Fibroblast of peridontal ligament (primary cell): ENCODE measurements around the gene AUTS2.
A peak's percentile ranks its signal among the peaks of the same experiment; 100 is the strongest.

Source experiments
- DNase-seq: peaks from one replicate; pipeline ENCODE4 v3.0.0-alpha.2; 2010; ENCODE audit errors: extremely low read depth

The AUTS2 gene

GRCh38 chr7:70060298-70061068 is 462.2 kb downstream of the AUTS2 start:
- DNase-seq: no peak

DNA sequence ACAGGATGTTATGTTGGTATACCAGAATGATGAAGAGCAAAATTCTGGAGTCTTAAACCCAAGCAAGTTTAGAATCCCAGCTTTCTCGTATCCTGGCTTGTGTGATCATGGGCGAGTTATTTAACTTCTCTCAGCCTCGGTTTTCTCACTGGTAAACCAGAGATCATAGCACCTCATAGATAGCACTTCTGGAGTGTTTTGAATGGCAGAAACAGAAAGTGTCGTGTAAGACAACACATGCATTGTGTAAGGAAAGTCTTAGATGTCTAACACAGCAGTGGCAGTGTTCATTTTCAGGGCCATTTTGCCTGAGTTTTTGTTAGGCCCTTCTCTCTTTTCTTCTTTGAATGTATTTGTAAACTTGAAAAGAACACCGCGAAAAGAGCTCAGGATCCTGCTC is 465.1 kb downstream of the AUTS2 start:
- no peak for DNase-seq

GRCh38 chr7:70063927-70064326 is 465.7 kb downstream of the AUTS2 start:
- DNase-seq: no peak

- DNase-seq: no peak
These were observed 468.6 kb downstream of the AUTS2 start for GRCh38 chr7:70066844-70067243.

DNA sequence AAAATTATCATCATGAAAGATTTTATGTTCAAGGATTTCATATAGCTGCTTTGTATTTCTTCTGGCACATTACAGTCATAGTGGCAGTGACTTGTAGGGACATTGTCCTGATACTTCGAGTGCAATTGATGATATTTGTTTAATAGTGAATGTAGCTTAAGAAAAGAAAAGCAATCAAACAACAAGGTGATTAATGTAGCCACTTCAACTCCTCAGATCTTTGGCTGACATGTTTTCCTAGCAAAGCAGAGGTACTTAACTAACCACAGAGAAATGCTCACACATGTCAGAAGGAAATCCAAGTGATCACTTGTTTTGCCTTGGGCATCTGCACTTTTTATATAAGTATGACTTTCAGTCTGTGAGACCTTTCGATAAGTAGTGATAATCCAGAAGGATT is 470.3 kb downstream of the AUTS2 start:
- DNase-seq: no peak

DNA sequence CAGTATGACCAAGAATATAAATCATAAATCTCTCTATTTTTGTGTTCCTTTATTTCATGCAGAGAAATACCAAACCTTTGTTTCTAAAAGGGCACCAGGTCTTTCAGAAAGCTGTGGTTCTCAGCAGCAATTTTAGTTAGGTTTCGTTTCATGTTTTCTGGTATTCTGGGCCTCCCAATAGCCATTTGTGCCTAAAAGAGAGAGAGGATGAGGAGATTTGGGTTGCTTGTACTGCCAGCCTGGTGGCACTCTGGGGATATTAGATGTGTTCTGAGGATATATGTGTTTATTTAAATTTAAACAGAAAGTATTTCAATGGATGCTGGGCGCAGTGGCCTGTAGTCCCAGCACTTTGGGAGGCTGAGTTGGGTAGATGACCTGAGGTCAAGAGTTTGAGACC is 471.7 kb downstream of the AUTS2 start:
- DNase-seq: no peak

- no peak for DNase-seq
These were observed 473.5 kb downstream of the AUTS2 start for GRCh38 chr7:70071766-70072165.

- peak; percentile 43 for DNase-seq
These were observed 473.9 kb downstream of the AUTS2 start for GRCh38 chr7:70072220-70072619.

- DNase-seq: no peak
These were observed 478.1 kb downstream of the AUTS2 start for GRCh38 chr7:70076325-70076724.

DNA sequence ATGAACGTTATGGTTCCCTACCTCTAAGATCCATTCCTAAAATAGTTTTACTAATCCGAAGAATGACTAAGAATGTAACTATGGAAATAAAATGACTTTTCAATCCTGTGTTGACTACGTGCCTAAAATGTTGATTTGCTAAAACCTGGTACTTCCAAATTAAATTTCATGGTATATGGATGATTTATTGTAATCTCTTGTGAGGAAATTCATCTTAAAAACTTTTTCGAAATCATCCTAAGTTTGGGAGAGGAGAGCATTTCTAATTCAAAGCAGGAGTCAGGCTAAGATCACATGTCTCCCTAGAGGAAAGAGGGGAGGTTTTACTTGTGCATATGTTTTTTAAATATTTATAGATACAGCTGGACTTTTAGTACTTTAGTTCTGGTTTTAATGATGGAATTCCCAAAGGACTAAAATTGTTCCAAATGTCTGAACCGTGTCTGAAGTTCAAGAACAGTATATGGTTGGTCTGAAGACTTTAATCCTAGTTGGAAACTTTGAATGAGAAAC is 483.9 kb downstream of the AUTS2 start:
- DNase-seq: peak; percentile 81

DNA sequence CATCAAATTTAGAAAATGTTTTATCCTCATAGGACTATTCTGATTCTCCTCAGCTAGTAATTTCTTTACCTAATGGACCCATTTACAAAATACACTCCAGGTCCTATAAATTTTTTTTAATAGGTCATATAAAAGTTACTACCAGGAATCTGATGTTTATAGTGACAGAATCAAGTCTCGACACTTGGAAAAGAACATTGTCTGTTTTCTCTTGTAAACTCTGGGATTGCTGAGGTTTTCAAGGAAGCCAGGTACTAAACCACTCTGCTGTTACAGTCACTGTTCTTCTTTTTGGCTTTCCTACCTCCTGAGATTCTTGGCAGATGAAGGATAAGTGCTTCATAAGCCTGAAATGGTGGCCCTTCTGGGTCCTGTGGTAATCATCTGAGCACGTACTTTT is 493.1 kb downstream of the AUTS2 start:
- no peak for DNase-seq

DNA sequence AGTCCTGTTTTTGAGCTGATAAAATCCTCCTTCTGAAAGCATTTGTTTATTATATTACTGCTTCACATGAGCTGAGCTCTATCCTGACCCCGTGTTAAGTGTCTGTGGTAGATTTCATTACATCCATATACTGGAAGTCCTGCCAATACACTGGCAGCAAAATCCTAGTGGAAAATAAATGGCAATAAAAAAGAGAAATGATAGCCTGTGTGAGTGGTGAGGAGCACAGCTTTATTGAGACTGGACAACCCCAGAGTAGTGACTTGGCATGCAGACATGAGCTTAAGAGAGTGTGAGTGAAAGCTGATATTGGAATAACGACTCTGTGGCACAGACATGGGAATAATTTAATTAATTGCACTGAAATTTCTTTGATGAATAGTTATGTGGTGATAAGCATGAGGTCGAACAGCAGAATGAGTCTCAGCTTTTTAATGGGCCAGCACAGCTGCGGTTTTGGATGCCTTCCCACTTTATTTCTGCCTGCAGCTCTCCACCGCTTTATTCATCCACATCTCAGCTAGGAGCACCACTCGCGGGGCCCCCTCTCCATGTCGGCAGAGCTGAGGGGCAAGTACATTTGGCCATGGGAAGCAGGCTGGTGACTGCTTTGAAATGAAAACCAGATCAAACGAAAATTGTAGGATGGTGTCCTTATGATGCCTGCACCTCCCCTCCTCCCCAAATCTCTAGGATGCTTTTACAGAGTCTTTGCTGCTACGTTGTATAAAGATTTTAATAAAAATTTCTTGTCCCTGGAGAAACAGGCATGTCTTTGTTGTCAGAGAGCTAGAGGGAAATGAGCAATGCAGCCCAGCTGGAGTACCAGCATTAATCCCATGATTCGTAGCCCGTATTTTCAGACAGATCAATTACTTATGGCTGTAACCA is 494.3 kb downstream of the AUTS2 start:
- peak; percentile 40 for DNase-seq

DNA sequence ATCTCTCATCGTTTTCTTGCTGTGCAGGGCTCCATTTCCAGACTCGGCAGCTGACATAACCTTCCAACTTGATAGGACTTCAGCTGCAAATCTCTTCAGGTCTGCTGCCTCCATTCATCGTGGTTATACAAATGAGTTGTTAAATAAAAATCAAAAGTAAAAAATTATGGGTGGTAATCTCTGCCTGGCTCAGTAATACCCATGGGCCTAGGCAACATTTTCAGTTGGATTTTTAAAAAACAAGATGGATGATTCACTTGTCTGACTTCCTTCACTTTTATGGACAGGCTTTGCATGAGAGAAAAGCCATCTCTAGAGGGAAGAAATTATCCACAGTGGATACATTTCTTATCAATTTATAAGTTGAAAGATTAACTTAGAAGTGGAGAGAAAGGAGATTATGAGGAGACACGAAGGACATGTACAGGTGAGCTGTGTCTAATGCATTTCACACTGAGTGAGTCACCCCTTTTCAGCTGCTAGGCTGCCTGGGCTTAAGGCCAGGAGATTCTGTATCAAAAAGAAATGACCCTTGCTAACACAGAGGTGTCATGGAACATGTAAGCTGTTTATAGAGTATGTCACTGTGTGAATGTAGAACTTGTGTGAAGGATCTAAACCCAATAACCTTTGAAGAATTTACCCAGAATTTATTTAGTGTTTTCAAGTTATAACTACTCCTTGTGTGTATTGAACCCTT is 495.1 kb downstream of the AUTS2 start:
- no peak for DNase-seq

DNA sequence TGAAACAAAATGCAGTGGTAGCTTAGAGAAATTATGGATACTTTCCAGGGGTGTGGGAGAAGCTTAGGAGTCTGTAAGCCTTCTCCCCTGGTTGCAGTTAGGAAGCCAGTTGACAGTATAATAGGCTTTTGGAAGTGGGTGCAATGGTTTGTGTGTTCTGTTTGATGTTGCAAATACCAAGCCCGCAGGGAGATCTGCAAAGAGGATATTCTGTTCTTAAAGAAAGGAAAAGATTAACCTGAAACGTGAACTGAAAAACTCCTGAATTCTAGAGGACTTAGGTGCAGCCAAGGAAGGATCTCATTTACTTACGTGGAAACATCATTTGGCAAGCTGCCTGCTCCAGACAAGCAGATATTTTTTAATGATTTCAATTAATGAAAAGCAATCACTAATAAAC is 496.6 kb downstream of the AUTS2 start:
- DNase-seq: no peak

DNA sequence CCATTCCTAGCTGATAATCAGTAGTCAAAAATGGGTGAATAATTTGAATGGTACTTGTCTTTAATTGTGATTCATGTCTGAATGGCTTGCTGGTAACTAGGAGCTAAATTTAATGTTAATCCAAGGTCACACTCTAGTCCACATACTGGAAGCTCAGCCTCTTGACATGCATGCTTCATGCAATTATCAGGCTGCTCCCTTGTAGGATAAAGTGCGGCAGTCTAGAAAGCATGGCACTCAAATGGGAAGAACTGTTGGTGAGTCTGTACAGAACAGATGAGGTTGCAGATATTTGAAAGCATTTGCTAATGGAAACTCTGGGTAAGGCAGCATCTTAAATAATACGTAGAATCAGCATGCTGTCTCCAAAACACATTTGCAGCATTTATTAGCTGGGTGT is 499.4 kb downstream of the AUTS2 start:
- DNase-seq: no peak

DNA sequence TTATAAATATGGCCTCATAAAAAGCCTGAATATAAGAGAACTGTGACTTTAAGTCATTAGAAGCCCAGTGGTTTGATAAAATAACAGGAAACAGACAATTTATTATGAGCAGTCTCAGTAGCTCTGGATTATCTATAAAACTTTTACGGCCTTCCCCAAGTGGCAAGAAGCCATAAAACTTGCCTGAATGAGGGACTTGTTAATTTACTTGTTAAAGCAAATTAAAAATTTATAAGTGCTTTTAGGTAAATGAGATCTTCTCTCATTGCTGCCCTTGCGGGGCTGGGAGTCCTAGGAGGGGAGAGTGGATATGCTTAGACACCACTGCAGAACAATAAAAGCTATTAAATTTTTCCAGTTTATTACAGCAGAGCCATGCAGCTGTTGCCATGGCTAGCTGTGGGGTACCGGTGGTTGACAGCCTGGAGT is 499.9 kb downstream of the AUTS2 start:
- DNase-seq: no peak

DNA sequence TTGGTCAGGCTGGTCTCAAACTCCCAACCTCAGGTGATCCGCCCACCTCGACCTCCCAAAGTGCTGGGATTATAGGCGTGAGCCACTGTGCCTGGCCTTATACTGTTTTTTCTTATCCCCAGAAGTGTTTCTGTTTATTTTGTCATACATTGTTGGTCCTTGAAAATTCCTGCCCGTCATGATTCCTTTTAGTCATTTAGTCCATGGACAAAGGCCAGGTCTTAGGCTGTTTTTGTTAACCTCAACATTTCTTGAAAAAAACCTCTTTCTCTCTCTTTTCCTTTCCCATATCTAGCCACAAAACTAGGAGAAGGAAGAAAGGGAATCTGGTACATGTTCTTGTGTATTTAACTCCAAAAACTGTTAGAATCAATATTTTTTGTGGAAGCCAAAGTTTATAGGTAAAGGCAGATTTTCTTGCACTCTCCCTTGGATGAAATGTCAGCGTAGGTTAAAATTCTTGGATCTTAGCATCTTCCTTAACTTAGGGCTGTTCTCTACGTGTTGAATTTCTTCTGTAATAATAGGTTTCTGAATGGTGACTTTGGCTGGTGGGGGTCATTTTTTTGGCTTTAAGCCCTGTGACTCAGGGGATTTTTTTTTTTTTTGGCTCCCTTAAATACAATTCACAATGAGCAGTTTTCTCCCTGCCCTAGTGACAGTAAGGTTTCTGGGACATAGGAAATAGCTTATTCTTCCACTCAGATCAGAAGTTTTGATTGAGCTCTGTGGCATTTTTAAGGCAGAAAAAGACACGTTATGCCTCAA is 500.8 kb downstream of the AUTS2 start:
- DNase-seq: peak; percentile 4

- DNase-seq: peak; percentile 43
These were observed 506.0 kb downstream of the AUTS2 start for GRCh38 chr7:70104243-70104642.

- no peak for DNase-seq
These were observed 514.8 kb downstream of the AUTS2 start for GRCh38 chr7:70113078-70113477.

DNA sequence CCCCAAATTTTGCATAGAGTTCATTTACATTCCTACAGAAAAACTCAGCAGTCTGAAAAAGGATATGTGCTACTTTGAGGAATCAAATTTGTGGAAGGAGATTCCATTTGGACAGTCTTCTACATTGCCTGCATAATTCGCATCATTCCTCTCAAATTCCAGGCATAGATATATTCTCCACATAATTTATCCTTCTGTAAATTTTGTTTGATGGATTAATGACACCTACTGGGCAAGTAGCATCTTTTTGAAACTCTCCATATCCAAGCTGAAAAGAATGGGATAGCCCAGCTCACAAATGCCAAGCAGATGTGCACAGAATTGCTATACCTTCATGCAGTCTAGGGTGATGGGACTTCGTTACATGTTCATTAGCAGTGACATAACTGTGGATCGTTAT is 515.3 kb downstream of the AUTS2 start:
- peak; percentile 16 for DNase-seq

- no peak for DNase-seq
These were observed 516.5 kb downstream of the AUTS2 start for GRCh38 chr7:70114806-70115205.
